Measurements from ENCODE around the gene IZUMO3.

Gene IZUMO3

GRCh38 chr9:24509850-24510249 lies 35.8 kb downstream of the IZUMO3 start:
- Mint-ChIP-seq H3K4me1 (ENCODE audit: low read depth) (no peaks in the 10 kb centered on the region), H3K27me3 (no peaks in the 10 kb centered on the region), H3K36me3 (ENCODE audit: low read depth) (no peaks in the 10 kb centered on the region), H3K9me3 (peaks cover 40% of the 10 kb centered on the region), H3K4me3 (no peak overlapping the region), H3K27ac (no peak overlapping the region)
- intact Hi-C loops (cut with micrococcal nuclease), result loop anchor here (10.0 kb wide), 1 partner anchor 65 kb away; no protein-coding TSS in a partner anchor

DNA sequence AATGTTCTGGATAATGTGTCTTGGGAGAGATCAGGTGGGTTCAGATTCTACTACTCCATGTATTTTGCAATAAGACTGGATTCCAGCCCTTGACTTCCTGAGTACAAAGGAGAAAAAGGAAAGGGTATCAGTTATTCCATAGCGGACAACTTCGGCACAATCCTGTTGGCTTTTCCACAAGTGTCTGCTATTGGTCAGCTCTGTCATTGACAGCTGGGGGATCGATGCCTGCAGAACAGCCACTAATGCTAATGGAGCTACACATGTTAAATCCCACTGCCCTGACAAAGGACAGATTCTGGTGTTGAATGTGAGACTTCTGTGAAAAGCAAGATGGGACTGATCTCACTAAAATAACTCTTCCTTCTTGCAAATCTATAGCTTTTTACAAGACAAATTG lies 41.2 kb downstream of the IZUMO3 start:
- no peak overlapping the region for H3K27ac Mint-ChIP-seq
- peaks cover 22% of the 10 kb centered on the region for H3K9me3 Mint-ChIP-seq
- no peaks in the 10 kb centered on the region for H3K4me1 Mint-ChIP-seq (ENCODE audit: low read depth)
- no peaks in the 10 kb centered on the region for H3K36me3 Mint-ChIP-seq (ENCODE audit: low read depth)
- no peak overlapping the region for H3K4me3 Mint-ChIP-seq
- no peaks in the 10 kb centered on the region for H3K27me3 Mint-ChIP-seq
- intact Hi-C loops (cut with micrococcal nuclease), result loop anchor here (10.0 kb wide), 1 partner anchor 60 kb away; no protein-coding TSS in a partner anchor

GRCh38 chr9:24502206-24502937 lies 43.3 kb downstream of the IZUMO3 start:
- H3K27ac Mint-ChIP-seq, result no peak overlapping the region
- intact Hi-C loops (cut with micrococcal nuclease), result loop anchor here (10.0 kb wide), 1 partner anchor 58 kb away; no protein-coding TSS in a partner anchor
- no peaks in the 10 kb centered on the region for H3K27me3 Mint-ChIP-seq
- H3K4me1 Mint-ChIP-seq (ENCODE audit: low read depth), result no peaks in the 10 kb centered on the region
- no peak overlapping the region for H3K4me3 Mint-ChIP-seq
- no peaks in the 10 kb centered on the region for H3K36me3 Mint-ChIP-seq (ENCODE audit: low read depth)
- H3K9me3 Mint-ChIP-seq, result peaks cover 29% of the 10 kb centered on the region

DNA sequence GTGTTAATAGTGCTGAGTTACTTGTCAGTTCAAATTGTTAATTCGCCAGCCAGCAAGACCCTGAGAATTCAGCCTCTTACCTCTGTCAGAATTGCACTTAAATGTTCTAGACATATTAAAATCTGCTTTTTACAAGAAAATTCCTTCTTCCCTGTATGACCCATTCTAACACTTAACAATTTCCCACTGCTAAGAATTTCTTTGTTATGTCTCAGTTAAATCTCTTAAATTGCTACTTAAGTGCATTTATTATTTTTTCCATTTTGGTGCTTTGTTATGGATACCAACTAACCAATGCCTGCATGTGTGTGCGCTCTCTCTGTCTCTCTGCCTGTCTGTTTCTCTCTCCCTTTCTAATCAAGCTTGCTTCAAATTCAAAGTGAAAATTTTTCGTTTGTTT lies 44.9 kb downstream of the IZUMO3 start:
- Mint-ChIP-seq H3K27me3 (no peaks in the 10 kb centered on the region), H3K4me1 (ENCODE audit: low read depth) (no peaks in the 10 kb centered on the region), H3K36me3 (ENCODE audit: low read depth) (no peaks in the 10 kb centered on the region), H3K27ac (no peak overlapping the region), H3K9me3 (peaks cover 23% of the 10 kb centered on the region), H3K4me3 (no peak overlapping the region)
- intact Hi-C loops (cut with micrococcal nuclease), result loop anchor here (10.0 kb wide), 1 partner anchor 56 kb away; no protein-coding TSS in a partner anchor

DNA sequence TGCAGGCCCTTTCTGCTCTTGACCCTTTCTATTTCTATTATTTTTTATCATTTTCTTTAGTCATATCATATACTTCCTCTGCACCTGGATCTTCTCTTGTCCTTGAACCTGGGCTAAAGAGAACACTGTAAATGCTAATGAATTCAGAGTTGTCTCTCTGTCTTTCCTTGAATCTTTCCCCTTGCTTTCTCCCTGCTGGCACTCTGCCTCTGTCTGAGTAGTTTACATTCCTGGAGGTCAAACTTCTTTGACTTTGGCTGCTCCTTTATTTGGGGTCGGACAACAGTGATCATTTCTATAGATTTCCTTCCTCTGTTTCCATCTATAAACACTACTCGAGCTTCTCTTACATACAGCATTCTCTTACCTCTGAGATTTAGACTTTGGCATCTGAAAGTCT lies 47.1 kb downstream of the IZUMO3 start:
- intact Hi-C loops (cut with micrococcal nuclease), result no loop called here
- Mint-ChIP-seq H3K27ac (no peak overlapping the region), H3K36me3 (ENCODE audit: low read depth) (no peaks in the 10 kb centered on the region), H3K4me1 (ENCODE audit: low read depth) (no peaks in the 10 kb centered on the region), H3K9me3 (peaks cover 25% of the 10 kb centered on the region), H3K27me3 (no peaks in the 10 kb centered on the region), H3K4me3 (no peak overlapping the region)

DNA sequence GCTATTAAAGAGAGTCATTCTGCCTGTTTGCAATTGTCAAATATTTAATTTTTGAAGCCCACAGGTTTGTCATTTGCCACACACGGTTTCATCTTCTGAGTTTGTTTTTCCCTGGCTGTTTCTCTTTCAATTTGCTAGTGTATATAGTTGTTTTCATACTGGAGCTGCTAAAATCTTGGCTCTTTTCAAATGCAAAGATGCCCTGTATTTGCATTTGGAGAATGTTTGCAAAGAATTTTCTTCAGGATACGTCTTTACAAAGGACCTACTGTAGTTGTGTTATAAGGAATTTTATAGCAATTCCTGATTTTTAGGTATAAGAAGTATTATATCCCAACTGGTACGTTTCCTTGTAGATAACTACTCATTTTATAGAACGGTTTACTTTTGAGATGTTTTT lies 48.0 kb downstream of the IZUMO3 start:
- Mint-ChIP-seq H3K27me3 (no peaks in the 10 kb centered on the region), H3K4me1 (ENCODE audit: low read depth) (no peaks in the 10 kb centered on the region), H3K27ac (no peak overlapping the region), H3K36me3 (ENCODE audit: low read depth) (no peaks in the 10 kb centered on the region), H3K4me3 (no peak overlapping the region), H3K9me3 (peaks cover 25% of the 10 kb centered on the region)
- intact Hi-C loops (cut with micrococcal nuclease), result no loop called here
